Raji (cell line): ENCODE measurements around the gene DNAH2.

Experiments
- POLR2A ChIP-seq: IDR thresholded peaks from 2 replicates; pipeline ENCODE4 v1.6.1; 2011; ENCODE audit warnings: low read depth, low read length, control low read depth; ENCODE audit not compliant: insufficient read depth

Gene DNAH2

GRCh38 chr17:7711051-7711755, 6.3 kb upstream of the DNAH2 start:
- TF ChIP-seq POLR2A: no peak

- TF ChIP-seq POLR2A: no peak
These were observed 5.3 kb upstream of the DNAH2 start for GRCh38 chr17:7712111-7712771.

GRCh38 chr17:7713782-7714181, 3.8 kb upstream of the DNAH2 start:
- no peak for TF ChIP-seq POLR2A

GRCh38 chr17:7714721-7715594, 2.6 kb upstream of the DNAH2 start:
- no peak for TF ChIP-seq POLR2A

GRCh38 chr17:7715936-7716886, 1.3 kb upstream of the DNAH2 start:
- no peak for TF ChIP-seq POLR2A

GRCh38 chr17:7717756-7718350, 309 bp downstream of the DNAH2 start:
- no peak for TF ChIP-seq POLR2A

GRCh38 chr17:7719661-7720060, 2.1 kb downstream of the DNAH2 start:
- TF ChIP-seq POLR2A: no peak

- TF ChIP-seq POLR2A: no peak
These were observed 2.6 kb downstream of the DNAH2 start for GRCh38 chr17:7720125-7720524.

GRCh38 chr17:7721612-7722011, 4.1 kb downstream of the DNAH2 start:
- TF ChIP-seq POLR2A: no peak

- TF ChIP-seq POLR2A: no peak
These were observed 10.3 kb downstream of the DNAH2 start for GRCh38 chr17:7727886-7728285.

GRCh38 chr17:7729816-7730215, 12.3 kb downstream of the DNAH2 start:
- no peak for TF ChIP-seq POLR2A

GRCh38 chr17:7732981-7733539, 15.5 kb downstream of the DNAH2 start:
- no peak for TF ChIP-seq POLR2A

- no peak for TF ChIP-seq POLR2A
These were observed 20.1 kb downstream of the DNAH2 start for GRCh38 chr17:7737601-7738000.

- no peak for TF ChIP-seq POLR2A
These were observed 22.2 kb downstream of the DNAH2 start for GRCh38 chr17:7739746-7740145.
